Endometrium (tissue), 2 donors: Measurements from ENCODE around the gene NOBOX.
A peak's percentile ranks its signal among the peaks of the same experiment; 100 is the strongest.
"Not testable (repeated sequence)": the region's sequence is repeated elsewhere in the genome, so short reads cannot be mapped to it uniquely, and the experiment has no call there.

Experiments used
- FAIRE-seq: peaks from 2 replicates; lab custom pipeline; 2012; peaks lifted over from hg19 to GRCh38; lab: Jason Lieb, UNC
- donor health status: control.
- donor health status: control.

Gene NOBOX

GRCh38 chr7:144403649-144404061, at the start of gene NOBOX:
NOBOX (minus strand) TSS chr7:144403693.
- no peak for FAIRE-seq

DNA sequence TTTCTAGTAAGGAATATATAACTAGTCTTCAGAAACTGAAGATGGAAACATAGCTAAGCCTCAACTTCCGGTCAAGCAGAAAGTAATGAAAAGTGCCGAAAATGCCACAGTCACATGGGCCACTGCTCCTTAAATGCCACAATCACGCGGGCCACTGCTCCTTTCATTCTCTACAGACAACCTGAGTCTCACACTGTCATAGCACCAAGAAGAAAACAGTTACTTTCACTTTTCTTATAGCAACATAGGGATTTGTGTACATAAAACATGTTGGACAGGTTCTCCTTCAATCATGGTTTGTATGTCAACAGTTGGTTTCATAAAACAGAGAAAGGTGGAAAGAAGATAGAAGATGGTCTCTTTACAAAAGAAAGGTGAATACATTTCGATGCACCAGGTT, 48.6 kb upstream of the NOBOX start:
- FAIRE-seq = no peak

DNA sequence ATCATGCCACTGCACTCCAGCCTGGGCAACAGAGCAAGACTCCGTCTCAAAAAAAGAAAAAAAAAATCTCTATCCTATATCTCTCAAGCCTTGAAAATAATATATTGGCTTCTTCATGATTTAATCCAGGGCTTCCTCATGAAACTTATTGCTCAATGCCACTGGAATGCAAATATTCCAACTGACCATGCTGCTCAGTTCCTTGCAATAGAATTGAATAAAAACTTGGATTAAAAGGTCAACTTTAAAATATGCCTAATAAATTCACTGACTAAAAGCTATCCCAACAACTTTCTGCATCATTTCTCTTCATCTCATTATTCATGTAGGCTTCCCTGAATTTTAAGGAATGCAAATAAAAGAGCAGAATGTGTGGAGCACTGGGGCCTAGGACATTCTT, 42.1 kb upstream of the NOBOX start:
- FAIRE-seq = no peak

- no peak for FAIRE-seq
Measured at GRCh38 chr7:144439717-144440205, 36.3 kb upstream of the NOBOX start.

- no peak for FAIRE-seq
Measured at GRCh38 chr7:144438759-144439158, 35.3 kb upstream of the NOBOX start.

DNA sequence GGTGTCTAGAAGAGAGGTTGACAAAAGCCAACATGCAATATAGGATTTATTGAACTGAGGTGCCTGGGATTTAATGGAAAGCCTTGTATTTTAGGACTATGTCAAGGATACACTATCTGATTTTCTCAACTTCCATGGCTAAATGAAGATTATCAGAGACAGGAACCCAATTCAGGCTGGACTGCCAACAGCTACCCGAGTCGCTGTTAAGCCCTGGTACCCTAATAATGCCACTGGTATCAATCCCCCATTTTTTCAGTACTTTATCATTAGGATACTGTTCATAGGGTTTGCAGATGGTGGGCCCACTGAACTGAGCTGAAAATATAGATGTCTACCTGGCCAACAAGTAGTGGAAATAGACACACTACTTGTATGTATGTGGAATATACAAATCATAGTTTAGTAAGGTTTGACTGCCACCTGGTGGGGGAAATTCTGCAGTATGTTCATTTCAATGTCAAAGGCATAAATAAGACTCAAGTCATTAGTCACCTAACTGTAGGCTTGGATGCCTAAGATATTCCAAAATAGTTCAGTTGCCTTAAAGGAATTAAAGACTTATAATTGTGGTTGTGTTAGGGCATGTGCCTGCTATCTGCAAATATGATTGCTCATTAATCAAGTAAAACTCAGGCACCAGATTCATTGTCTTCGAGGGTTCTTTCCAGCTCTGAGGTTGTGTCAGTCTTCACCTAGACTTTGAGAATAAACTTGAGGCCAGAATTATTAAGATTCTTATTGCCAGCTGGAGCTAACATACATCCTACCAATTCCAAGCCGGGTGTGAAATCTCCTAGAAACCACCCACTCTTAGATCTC, 34.1 kb upstream of the NOBOX start:
- FAIRE-seq = peak; percentile 51

- FAIRE-seq = no peak
Measured at GRCh38 chr7:144436500-144436899, 33.0 kb upstream of the NOBOX start.

DNA sequence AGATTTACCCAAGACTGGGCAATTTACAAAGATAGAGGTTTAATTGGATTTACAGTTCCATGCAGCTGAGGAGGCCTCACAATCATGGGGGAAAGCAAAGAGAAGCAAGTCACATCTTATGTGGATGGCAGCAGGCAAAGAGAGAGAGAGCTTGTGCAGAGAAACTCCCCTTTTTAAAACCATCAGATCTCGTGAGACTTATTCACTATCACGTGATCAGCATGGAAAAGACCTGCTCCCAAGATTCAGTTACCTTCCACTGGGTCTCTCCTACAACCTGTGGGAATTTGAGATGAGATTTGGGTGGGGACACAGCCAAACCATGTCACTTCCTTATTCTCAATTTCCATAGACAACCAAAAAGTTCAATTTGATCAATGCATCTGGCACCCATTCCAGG, 24.9 kb upstream of the NOBOX start:
- no peak for FAIRE-seq

DNA sequence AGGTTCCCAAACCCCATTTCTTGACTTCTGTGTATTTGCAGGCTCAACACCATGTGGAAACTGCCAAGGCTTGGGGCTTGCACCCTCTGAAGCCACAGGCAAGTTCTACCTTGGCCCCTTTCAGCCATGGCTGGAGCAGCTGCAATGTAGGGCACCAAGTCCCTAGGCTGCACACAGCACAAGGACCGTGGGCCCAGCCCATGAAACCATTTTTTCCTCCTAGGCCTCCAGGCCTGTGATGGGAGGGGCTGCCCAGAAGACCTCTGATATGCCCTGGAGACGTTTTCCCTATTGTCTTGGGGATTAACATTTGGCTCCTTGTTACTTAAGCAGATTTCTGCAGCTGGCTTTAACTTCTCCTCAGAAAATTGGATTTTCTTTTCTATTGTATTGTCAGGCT, 24.0 kb upstream of the NOBOX start:
- not testable (repeated sequence) for FAIRE-seq

GRCh38 chr7:144418931-144419330, 15.4 kb upstream of the NOBOX start:
- not testable (repeated sequence) for FAIRE-seq

GRCh38 chr7:144416341-144416740, 12.8 kb upstream of the NOBOX start:
- no peak for FAIRE-seq

GRCh38 chr7:144415858-144416257, 12.4 kb upstream of the NOBOX start:
- FAIRE-seq = no peak

- no peak for FAIRE-seq
Measured at GRCh38 chr7:144414815-144415214, 11.3 kb upstream of the NOBOX start.

DNA sequence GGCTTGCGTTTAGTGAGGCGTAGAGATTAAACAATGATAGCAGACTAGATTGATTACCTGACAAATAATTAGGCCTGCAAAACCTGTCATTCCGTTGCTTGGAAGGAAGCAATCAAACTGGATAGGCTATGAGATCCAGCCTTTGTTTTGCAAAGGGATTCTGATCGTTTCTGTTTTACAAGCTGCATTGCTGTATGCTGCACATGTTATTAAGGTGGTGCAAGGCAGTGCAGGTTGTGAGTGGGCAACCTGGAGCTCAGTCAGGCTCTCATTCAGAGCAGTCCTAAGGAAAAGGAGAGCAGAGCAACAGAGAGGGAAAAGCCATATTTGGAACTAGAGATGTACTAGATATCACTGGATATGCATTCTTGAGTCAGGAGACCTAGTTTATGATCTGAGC, 6.9 kb upstream of the NOBOX start:
- no peak for FAIRE-seq

DNA sequence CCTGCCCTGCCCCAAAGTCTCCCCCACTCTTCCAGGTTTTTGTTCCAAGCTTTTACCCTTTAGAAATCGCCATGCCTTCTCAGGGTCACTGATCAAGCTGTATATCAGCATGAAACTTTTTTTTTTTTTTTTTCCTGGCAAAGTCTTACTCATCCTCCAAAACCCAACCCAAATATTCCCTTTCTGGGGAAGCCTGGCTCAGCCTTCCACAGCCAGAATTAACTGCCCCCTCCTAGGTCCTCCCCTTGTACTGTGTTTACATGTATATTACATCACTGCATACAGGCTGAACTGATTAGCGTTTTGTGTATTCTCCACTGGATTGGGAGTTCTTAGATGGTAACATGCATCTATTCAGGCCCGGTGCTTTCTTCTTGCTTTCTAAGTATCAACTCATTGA, 4.6 kb upstream of the NOBOX start:
- no peak for FAIRE-seq

GRCh38 chr7:144407266-144407931, 3.9 kb upstream of the NOBOX start:
- FAIRE-seq = no peak

DNA sequence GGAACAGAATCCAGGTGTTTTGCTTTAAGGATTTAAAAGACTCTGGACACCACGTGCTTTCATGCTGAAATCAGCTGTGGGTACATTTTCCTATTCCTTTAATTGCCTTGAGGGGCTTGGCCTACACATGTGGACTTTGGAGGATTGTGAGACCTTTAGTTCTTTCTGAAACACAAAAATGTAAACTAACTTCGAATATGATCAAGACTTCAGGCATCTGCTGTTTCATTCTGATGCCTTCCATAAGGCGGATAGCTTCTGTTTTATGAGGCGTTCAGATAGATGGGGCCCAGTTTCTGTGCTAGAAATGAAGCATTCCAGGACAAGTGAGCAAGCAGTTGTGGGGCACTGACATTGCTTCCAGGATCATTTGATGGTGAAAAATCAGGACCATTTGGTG, 1.5 kb upstream of the NOBOX start:
- peak; percentile 8 for FAIRE-seq

GRCh38 chr7:144403102-144403501, 391 bp downstream of the NOBOX start:
- FAIRE-seq = no peak

DNA sequence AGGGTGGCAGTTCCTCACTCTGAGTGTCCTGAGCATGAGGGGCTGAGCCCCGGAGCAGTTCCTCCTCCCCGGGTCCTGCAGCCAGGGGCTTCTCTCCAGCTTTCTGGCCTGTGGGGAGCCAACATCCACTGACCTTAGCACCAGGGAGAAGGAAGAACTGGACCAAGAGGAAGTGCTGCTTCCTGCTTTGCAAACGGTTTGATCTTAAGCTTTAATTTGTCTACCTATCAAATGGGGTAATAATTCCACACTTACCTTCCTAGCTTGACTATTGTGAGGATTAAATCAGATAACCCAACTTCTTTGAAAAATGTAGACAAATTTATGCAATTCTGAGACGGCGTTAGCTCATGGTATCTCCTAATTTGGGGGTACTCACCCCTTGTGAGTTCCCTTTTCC, 2.0 kb downstream of the NOBOX start:
- FAIRE-seq = no peak

DNA sequence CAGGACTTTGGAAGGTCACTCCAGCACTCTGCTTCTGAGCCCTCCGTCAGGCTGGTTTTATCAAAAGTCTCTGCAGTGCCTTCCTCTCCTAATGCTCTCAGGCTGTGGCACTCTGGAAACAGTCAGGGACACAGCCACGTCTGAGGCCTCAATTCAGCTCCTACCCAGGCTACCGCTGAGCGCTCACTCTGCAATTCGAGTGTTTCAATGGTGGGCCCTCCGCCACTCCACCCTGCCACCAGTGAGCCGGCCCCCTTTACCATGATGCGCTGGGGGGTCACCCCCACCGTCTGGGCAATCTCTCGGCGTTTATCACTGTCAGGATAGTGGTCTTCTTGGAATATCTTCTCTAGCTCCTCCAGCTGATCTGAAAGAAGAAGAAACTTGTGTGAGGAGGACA, 3.5 kb downstream of the NOBOX start:
- FAIRE-seq = no peak

DNA sequence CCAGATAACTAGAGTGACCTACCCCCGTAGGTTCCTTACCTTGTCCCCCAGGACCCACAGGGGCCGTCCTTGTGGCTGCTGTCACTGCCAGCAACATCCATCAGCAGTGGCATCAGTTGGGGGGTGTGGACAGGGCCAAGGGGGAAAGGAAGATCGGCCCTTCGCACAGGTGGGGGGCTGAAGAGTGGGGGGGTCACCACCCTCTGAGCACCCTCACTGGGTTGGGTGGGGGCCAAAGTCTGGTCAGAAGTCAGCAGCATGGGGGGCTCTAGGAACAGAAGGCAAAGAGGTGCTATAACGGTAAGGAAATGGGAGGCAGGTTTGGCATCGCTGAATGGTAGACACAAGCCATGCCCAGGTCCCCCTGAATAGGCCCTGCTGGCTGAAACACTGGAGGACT, 4.6 kb downstream of the NOBOX start:
- no peak for FAIRE-seq

DNA sequence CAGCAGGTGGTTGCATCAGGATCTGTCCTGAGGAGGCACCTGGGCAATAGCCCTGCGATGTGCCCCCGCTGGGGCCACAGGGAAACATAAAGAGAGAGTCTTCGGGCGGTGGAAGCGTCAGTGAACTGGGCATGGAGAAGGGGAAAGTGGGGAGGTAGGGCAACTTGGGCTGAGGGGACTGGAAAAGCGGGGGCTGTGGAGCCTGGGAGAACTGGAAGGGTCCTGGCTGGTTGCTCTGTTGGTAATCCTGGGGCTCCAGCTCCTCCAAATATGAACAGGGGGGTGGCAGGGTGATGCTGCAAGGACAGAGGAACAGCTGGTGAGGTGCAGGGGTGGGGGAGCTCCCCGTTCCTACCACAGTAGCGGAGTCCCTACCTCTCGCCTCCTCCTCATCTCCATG, 5.2 kb downstream of the NOBOX start:
- FAIRE-seq = no peak

DNA sequence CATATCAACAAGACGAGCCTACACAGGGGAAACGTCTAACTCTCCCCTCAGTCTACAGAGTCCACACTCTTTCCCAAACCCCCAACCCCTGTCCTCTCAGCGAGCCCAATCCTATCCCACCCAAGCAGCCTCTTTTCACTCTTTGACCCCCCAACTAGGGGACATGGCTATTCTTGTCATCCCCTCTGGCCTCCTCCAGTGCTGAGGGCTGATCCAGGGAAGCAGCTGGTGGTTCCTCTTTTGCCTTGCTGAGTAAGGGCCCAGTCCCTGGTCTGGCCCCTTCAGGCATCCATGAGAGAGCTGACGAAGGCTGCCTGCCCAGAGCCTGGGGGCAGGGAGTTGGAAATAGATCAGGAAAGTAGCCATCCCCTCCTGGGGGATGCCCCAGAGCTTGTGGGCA, 6.4 kb downstream of the NOBOX start:
- no peak for FAIRE-seq

- FAIRE-seq = peak; percentile 69
Measured at GRCh38 chr7:144391823-144392255, 11.7 kb downstream of the NOBOX start.
